ENCODE results near the gene HEY2.

DNA sequence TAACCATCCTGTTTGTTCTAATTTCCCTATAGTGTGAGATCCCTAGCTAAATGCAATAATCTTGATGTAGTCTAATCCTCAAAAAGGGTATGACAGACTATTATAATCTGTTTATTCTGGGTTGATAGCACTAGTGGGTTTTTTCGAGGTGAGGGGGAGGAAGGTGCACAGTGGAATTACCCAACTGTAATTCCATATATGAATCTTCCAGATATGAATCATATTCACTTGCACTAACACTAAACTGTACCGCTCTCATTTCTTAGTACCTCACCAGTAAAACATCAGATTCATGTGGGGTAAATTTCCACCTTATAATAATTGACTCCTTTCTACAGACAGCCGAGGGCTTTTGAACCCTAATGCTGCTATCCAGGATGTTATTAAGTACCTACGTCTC lies 57.9 kb downstream of the HEY2 start:
- TF ChIP-seq, protein P1, sequence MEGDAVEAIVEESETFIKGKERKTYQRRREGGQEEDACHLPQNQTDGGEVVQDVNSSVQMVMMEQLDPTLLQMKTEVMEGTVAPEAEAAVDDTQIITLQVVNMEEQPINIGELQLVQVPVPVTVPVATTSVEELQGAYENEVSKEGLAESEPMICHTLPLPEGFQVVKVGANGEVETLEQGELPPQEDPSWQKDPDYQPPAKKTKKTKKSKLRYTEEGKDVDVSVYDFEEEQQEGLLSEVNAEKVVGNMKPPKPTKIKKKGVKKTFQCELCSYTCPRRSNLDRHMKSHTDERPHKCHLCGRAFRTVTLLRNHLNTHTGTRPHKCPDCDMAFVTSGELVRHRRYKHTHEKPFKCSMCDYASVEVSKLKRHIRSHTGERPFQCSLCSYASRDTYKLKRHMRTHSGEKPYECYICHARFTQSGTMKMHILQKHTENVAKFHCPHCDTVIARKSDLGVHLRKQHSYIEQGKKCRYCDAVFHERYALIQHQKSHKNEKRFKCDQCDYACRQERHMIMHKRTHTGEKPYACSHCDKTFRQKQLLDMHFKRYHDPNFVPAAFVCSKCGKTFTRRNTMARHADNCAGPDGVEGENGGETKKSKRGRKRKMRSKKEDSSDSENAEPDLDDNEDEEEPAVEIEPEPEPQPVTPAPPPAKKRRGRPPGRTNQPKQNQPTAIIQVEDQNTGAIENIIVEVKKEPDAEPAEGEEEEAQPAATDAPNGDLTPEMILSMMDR (IDR thresholded peaks at IDR 0.05; ENCODE audit: control extremely low read depth in 1 of 3, insufficient read depth in 1 of 3, low read depth in 1 of 3, low read length in 3 of 3), result no peak
- no peak for TF ChIP-seq EZH2 (IDR thresholded peaks at IDR 0.05; ENCODE audit: low read depth, low read length, severe bottlenecking)

All from H1 (cell line).